ENCODE measurements around the gene FILIP1L. TPM values are rescaled to one million over a fixed set of nuclear protein-coding genes. Genes with fewer than 3 reads are reported as not detected.

FILIP1L gene
- total RNA-seq, 1 experiment from 2014 or later, result 0.17 TPM

DNA sequence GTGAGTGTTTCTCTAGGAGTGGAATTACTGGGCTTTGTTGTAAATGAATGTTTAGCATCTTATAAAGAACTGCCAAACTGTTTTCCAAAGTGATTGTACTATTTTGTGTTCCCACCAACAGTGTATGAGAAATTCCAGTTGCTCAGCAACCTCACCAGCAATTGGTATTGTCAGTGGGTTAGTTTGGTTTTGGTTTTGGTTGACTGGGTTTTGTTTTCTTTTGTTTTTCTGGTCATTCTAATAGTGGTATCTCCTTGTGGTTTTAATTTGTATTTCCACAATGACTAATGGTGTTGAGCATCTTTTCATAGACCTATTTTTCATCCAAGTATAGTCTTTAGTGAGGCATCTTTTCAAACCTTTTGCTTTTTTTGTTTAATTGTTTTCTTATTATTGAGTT is 27.1 kb downstream of the FILIP1L start (continued):
- TF ChIP-seq TCF7L2 (IDR thresholded peaks at IDR 0.05; ENCODE audit: borderline replicate concordance, extremely low read depth, insufficient read depth, insufficient read length), result no peak
- TF ChIP-seq YY1 (IDR thresholded peaks at IDR 0.05; ENCODE audit: extremely low read depth, insufficient replicate concordance, low read depth, low read length), result no peak
- no peak for TF ChIP-seq FOSL1 (IDR thresholded peaks at IDR 0.05; ENCODE audit: low read depth)
- TF ChIP-seq SRF (IDR thresholded peaks at IDR 0.05; ENCODE audit: low read depth), result no peak
- TF ChIP-seq POLR2A (IDR thresholded peaks at IDR 0.05; ENCODE audit: borderline replicate concordance, extremely low read depth, insufficient read depth, insufficient read length), result no peak
- no peak for TF ChIP-seq RAD21 (IDR thresholded peaks at IDR 0.05; ENCODE audit: low read depth)

DNA sequence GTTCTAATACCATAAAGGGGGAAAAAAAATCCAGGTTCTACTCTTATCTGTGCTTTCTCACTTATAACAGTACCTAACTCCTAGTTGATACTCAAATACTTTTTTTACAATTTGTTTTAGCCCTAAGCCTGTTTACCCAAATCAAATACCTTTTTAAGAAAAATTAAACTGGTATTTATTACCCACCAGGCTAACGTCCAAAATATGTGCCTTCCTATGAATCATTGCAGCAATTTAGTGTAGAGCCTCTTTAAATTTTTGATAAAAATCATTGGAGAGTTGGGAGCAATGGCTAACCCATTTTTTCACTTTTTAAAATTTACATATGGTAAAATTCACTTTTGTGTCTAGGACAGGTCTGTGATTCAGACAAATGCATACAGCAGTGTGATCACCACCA is 27.9 kb downstream of the FILIP1L start:
- ChIA-PET CTCF (no interaction called here), RAD21 (ENCODE audit: low non-redundant PET in 1 of 2, low total read pairs in 2 of 2, uncharacterized antibody in 2 of 2, unreplicated experiment in 2 of 2) (no interaction called here), POLR2A (interaction anchor here (1.7 kb wide), 1 partner anchor 12 kb away, joined by 3 read pairs; no protein-coding TSS in a partner anchor)
- Histone ChIP-seq H3K9me2 (ENCODE audit: insufficient read depth) (no peaks in the 10 kb centered on the region), H3K4me1 (ENCODE audit: control insufficient read depth in 1 of 2, insufficient read depth in 2 of 2, low read length in 2 of 2) (no peaks in the 10 kb centered on the region), H3K4me3 (replicated peaks in 1 of 2; ENCODE audit: low read depth in 1 of 2, low read length in 2 of 2) (no peak overlapping the region), H3K4me2 (ENCODE audit: low read length) (no peak overlapping the region), H3K27me3 (ENCODE audit: insufficient read depth, low read length) (no peaks in the 10 kb centered on the region), H2AFZ (ENCODE audit: low read depth, low read length, poor library complexity, severe bottlenecking) (no peak overlapping the region), H3K79me2 (ENCODE audit: insufficient read depth, low read length) (no peaks in the 10 kb centered on the region), H3K9me3 (ENCODE audit: control insufficient read depth in 1 of 2, insufficient read depth in 1 of 2, low read depth in 1 of 2, low read length in 2 of 2) (no peaks in the 10 kb centered on the region), H4K20me1 (ENCODE audit: insufficient read depth) (no peaks in the 10 kb centered on the region), H3K27ac (ENCODE audit: low read depth, low read length) (no peak overlapping the region), H3K9ac (ENCODE audit: low read length) (no peak overlapping the region), H3K36me3 (ENCODE audit: control insufficient read depth in 1 of 2, insufficient read depth in 2 of 2, low read length in 2 of 2) (no peaks in the 10 kb centered on the region)
- DNase-seq (ENCODE audit: low read depth, low spot score) (no peak), ATAC-seq (no peak)
- no TSS peak for BruUV-seq (replicated peaks)
- intact Hi-C loops (cut with micrococcal nuclease), result no loop called here
- TF ChIP-seq RAD21 (IDR thresholded peaks at IDR 0.05; ENCODE audit: low read depth) (no peak), EZH2phosphoT487 (IDR thresholded peaks at IDR 0.05; ENCODE audit: borderline replicate concordance) (no peak), SIN3A (IDR thresholded peaks at IDR 0.05; ENCODE audit: low read depth) (no peak), CBX3 (IDR thresholded peaks at IDR 0.05; ENCODE audit: low read depth) (no peak), EGR1 (IDR thresholded peaks at IDR 0.05; ENCODE audit: low read depth) (no peak), ELF1 (IDR thresholded peaks at IDR 0.05; ENCODE audit: borderline replicate concordance, low read depth) (no peak), SP1 (IDR thresholded peaks at IDR 0.05; ENCODE audit: low read depth) (no peak), SRF (IDR thresholded peaks at IDR 0.05; ENCODE audit: low read depth) (no peak), ZFX (IDR thresholded peaks at IDR 0.05) (no peak), POLR2A (IDR thresholded peaks at IDR 0.05; ENCODE audit: borderline replicate concordance, extremely low read depth, insufficient read depth, insufficient read length) (no peak), YY1 (IDR thresholded peaks at IDR 0.05; ENCODE audit: extremely low read depth, insufficient replicate concordance, low read depth, low read length) (no peak), CEBPB (IDR thresholded peaks at IDR 0.05; ENCODE audit: low read depth) (no peak), POLR2AphosphoS5 (IDR thresholded peaks at IDR 0.05; ENCODE audit: low read depth, low read length) (no peak), JUND (IDR thresholded peaks at IDR 0.05) (no peak)
- TF ChIP-seq, protein P1, sequence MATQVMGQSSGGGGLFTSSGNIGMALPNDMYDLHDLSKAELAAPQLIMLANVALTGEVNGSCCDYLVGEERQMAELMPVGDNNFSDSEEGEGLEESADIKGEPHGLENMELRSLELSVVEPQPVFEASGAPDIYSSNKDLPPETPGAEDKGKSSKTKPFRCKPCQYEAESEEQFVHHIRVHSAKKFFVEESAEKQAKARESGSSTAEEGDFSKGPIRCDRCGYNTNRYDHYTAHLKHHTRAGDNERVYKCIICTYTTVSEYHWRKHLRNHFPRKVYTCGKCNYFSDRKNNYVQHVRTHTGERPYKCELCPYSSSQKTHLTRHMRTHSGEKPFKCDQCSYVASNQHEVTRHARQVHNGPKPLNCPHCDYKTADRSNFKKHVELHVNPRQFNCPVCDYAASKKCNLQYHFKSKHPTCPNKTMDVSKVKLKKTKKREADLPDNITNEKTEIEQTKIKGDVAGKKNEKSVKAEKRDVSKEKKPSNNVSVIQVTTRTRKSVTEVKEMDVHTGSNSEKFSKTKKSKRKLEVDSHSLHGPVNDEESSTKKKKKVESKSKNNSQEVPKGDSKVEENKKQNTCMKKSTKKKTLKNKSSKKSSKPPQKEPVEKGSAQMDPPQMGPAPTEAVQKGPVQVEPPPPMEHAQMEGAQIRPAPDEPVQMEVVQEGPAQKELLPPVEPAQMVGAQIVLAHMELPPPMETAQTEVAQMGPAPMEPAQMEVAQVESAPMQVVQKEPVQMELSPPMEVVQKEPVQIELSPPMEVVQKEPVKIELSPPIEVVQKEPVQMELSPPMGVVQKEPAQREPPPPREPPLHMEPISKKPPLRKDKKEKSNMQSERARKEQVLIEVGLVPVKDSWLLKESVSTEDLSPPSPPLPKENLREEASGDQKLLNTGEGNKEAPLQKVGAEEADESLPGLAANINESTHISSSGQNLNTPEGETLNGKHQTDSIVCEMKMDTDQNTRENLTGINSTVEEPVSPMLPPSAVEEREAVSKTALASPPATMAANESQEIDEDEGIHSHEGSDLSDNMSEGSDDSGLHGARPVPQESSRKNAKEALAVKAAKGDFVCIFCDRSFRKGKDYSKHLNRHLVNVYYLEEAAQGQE (IDR thresholded peaks at IDR 0.05; ENCODE audit: low read depth), result no peak
- TF ChIP-seq, protein P2, sequence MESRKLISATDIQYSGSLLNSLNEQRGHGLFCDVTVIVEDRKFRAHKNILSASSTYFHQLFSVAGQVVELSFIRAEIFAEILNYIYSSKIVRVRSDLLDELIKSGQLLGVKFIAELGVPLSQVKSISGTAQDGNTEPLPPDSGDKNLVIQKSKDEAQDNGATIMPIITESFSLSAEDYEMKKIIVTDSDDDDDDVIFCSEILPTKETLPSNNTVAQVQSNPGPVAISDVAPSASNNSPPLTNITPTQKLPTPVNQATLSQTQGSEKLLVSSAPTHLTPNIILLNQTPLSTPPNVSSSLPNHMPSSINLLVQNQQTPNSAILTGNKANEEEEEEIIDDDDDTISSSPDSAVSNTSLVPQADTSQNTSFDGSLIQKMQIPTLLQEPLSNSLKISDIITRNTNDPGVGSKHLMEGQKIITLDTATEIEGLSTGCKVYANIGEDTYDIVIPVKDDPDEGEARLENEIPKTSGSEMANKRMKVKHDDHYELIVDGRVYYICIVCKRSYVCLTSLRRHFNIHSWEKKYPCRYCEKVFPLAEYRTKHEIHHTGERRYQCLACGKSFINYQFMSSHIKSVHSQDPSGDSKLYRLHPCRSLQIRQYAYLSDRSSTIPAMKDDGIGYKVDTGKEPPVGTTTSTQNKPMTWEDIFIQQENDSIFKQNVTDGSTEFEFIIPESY (IDR thresholded peaks at IDR 0.05; ENCODE audit: extremely low read depth, insufficient replicate concordance, low read length), result no peak
- TF ChIP-seq, protein P3, sequence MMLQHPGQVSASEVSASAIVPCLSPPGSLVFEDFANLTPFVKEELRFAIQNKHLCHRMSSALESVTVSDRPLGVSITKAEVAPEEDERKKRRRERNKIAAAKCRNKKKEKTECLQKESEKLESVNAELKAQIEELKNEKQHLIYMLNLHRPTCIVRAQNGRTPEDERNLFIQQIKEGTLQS (IDR thresholded peaks at IDR 0.05), result no peak
- TF ChIP-seq, protein P4, sequence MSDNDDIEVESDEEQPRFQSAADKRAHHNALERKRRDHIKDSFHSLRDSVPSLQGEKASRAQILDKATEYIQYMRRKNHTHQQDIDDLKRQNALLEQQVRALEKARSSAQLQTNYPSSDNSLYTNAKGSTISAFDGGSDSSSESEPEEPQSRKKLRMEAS (IDR thresholded peaks at IDR 0.05), result no peak

All from HCT116 (cell line).